Measurements from ENCODE around the gene CASZ1.

DNA sequence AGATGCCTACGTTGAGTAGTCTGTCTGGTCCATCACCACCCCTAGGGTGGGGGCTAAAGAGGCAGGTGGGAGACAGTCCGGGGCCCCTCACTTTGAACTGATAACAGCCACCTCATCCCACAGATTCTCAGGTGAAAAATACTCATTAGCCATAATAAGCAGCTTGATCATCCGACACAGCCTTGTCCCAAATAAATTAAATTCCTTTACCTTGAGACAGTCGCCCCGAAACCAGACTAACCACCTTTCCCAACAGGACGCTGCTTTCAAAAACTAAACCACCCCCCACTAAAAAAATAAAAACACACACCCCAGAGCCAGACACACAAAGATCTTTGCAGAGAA is 103.3 kb downstream of the CASZ1 start:
- TF ChIP-seq EZH2 (IDR thresholded peaks at IDR 0.05; ENCODE audit: insufficient read depth, low read length) = no peak
- TF ChIP-seq, protein P1, sequence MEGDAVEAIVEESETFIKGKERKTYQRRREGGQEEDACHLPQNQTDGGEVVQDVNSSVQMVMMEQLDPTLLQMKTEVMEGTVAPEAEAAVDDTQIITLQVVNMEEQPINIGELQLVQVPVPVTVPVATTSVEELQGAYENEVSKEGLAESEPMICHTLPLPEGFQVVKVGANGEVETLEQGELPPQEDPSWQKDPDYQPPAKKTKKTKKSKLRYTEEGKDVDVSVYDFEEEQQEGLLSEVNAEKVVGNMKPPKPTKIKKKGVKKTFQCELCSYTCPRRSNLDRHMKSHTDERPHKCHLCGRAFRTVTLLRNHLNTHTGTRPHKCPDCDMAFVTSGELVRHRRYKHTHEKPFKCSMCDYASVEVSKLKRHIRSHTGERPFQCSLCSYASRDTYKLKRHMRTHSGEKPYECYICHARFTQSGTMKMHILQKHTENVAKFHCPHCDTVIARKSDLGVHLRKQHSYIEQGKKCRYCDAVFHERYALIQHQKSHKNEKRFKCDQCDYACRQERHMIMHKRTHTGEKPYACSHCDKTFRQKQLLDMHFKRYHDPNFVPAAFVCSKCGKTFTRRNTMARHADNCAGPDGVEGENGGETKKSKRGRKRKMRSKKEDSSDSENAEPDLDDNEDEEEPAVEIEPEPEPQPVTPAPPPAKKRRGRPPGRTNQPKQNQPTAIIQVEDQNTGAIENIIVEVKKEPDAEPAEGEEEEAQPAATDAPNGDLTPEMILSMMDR (IDR thresholded peaks at IDR 0.05; ENCODE audit: insufficient read depth, low read depth, low read length) = no peak
